Activated CD4-positive, alpha-beta T cell treated with anti-CD3 and anti-CD28 coated beads for 4 hours (primary cell): ENCODE data around the gene NAT10.
"Not testable (repeated sequence)": the region's sequence is repeated elsewhere in the genome, so short reads cannot be mapped to it uniquely, and the experiment has no call there.

Experiments used
- DNase-seq, 2 donors: peaks; one replicate each; pipeline ENCODE4 v3.0.0-alpha.2; 2020

The NAT10 gene

DNA sequence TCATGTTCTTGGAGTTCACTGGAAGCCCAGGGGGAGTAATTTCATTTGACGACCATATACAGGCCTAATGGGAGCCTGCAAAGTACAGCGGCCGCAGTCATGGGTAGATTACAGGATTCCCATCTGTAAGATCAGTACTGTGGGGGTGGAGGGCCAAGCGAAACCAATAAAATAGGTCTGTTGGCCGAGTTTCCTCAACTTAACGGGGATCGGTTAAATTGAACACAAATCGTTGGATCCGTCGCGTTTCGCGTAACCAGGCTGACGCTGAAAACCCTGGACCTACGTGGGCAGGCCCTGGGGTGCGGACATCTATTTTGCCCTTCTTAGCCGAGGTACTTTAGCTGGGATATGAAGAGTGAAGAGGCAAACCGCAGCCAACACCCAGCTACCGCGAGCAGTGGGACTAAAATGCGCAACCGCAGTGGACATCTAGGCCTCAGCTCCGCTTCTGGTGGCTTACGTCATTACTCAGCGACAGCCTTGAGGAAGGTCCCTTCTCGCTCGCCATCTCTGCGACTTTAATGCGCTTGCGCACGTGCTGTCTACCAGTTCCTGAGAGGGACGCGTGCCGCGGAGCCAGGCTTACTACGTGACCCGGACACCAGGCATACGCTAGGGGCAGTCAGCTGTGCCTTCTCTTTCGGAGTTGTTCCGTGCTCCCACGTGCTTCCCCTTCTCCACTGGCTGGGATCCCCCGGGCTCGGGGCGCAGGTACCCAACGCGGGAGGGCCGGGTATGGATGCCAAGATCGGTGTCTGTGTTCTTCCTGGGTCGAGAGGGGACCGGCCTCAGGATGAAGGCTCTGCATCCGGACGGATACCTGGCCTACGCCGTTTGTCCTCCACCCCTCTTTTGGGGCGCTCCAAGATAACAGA lies at the start of gene NAT10:
TSS of gene NAT10 (plus strand) at position 551 of the 878 bp plus-strand sequence. CDS start 2,597 bp downstream, outside the sequence.
- DNase-seq = peak; percentile 96 to 98

- DNase-seq = no peak
These were observed 48.8 kb upstream of the NAT10 start for GRCh38 chr11:34056672-34057071.

DNA sequence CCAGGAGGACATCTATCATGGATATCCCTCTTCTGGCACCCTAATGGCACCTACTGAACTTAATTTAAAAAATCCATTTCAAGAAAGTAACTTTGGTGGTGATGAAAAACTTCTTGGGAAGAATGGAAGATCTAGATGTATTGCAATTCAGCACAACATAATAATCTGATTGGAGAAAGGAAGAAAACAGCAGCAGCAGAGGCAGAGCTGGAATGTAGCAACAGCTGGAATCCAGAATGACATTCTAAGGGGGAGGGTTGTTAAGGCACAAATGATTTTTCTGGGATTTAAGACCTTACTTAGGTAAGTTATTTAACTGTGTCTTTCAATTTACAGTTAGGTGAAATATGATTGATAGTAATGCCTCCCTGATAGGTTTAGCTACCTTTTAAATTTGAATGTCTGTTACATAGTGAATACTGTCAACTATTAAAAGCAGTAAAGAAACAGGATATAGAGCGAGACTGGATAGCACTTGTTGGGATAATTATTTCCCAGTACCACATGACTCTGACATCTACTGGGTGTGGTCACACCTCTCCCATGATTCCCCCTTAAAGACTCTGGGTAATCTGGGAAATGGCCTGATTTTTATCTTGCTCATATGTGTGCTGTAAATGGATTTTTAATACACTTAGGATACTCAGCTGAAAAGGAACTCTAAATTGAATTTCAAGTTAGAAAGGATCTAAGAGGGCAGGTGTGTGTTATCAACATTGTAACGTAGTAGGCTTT lies 42.2 kb upstream of the NAT10 start:
- no peak for DNase-seq

GRCh38 chr11:34064291-34064690 lies 41.1 kb upstream of the NAT10 start:
- no peak for DNase-seq

DNA sequence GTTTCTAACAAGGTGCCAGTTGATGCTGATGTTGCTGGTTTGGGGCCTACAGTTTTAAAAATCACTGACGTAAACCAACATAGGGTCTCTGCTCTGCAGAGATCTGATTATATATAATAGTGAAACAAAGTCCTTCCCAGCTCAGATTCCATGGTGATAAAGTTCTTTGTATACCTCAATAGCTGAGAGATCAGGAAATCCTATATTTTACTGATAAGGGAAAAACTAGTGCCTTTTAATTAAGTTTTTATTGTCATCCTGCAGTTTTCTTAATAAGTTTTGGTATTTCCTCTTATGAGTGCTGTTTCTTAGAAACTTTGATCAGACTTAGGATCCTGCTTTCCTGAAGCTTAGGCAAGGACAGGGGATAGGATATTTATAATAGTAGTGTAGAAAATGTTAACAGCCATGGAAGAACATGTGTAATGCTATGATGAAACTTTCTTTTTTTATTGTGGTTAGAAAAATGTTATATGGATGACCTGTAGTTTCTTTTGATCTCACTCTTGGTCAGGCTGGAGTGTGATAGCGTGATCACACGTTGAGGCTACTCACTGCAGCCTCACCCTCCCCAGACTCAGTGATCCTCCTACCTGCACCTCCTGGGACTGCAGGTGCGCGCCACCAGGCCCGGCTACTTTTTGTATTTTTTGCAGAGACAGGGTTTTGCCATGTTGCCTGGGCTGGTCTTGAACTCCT lies 39.8 kb upstream of the NAT10 start:
- DNase-seq = no peak

DNA sequence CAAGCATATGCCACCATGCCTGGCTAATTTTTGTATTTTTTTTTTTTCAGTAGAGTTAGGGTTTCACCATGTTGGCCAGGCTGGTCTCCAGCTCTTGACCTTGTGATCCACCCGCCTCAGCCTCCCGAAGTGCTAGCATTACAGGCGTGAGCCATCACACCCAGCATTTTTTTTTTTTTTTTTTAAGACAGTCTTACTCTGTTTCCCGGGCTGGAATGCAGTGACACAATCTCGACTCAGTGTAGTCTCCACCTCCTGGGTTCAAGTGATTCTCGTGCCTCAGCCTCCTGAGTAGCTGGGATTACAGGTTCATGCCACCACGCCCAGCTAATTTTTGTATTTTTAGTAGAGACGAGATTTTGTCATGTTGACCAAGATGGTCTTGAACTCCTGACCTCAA lies 38.7 kb upstream of the NAT10 start:
- DNase-seq = not testable (repeated sequence)

DNA sequence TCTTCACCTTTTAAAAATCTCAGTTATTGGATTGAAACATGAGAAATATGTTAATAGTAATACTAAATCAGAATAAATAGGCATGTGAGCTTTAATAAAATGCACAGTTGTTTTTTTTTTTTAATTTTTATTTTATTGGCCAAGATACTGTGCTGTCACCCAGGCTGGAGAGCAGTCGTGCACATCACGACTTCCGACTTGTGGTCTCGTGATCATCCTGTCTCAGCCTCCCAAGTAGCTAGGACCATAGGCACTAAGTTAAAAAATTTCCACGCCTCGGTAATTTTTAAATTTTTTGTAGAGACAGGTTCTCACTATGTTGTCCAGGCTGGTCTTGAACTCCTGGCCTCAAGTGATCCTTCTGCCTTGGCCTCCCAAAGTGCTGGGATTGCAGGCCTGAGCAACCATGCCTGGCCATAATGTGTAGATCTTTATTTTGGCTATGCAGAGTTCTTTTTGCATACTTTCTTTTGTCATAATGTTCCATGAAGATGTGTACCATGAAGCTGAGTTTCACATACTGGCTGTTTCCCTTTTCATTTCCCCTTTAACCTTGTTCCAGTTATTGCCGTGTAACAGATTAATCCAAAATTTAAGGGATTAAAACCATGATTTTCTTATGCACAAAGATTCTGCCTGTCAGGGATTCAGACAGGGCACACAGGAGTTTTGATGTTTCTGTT lies 37.9 kb upstream of the NAT10 start:
- no peak for DNase-seq

DNA sequence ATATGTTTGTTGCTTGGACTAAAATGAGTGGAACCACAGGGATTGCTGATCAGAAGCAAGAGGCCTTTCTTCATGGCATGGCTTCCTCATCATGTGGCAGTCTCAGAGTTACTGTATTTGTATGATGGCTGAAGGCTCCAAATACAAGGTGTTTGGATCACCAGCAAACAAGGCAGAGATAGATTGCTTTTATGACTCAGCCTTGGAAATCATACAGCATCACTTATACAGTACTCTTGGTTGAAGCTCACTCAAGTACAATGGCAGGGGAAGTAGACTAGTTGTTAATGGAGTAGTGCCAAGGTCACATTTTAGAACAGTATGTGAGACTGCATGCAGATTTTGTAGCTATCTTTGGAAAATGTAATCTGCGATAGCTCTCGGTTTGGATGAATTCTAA lies 37.3 kb upstream of the NAT10 start:
- DNase-seq = no peak

DNA sequence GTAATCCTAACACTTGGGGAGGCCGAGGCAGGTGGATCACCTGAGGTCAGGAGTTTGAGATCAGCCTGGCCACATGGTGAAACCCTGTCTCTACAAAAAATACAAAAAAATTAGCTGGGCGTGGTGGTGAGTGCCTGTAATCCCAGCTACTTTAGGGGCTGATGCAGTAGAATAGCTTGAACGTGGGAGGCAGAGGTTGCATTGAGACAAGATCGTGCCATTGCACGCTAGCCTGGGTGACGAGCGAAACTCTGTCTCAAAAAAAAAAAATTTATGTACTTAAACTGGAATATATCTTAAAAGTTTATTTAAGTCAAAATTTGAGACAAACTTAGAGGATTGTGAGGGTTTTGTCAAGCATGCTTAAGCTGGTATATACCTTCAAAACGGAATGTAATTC lies 34.1 kb upstream of the NAT10 start:
- DNase-seq = not testable (repeated sequence)

GRCh38 chr11:34072041-34072440 lies 33.4 kb upstream of the NAT10 start:
- no peak for DNase-seq

DNA sequence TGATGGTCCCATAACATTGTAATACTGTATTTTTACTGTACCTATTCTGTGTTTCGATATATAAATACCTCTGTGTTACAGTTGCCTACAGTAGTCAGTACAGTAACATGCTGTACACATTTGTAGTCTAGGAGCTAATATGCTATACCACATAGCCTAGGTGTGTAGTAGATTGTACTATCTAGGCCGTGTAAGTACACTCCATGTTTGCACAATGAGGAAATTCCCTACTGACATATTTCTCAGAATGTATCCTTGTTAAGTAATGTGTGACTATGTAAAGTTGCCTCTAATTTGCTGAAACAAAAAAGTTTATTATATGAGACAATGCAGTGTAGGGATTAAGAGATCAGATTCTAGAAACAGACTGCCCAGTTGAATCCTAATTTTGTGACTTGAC lies 32.6 kb upstream of the NAT10 start:
- no peak for DNase-seq

GRCh38 chr11:34074391-34074790 lies 31.0 kb upstream of the NAT10 start:
- no peak for DNase-seq

- DNase-seq = no peak
These were observed 30.1 kb upstream of the NAT10 start for GRCh38 chr11:34075178-34075820.

GRCh38 chr11:34080609-34081008 lies 24.8 kb upstream of the NAT10 start:
- DNase-seq = no peak

GRCh38 chr11:34084637-34085036 lies 20.8 kb upstream of the NAT10 start:
- no peak for DNase-seq

- no peak for DNase-seq
These were observed 18.7 kb upstream of the NAT10 start for GRCh38 chr11:34086554-34087283.

GRCh38 chr11:34091825-34092224 lies 13.6 kb upstream of the NAT10 start:
- no peak for DNase-seq

DNA sequence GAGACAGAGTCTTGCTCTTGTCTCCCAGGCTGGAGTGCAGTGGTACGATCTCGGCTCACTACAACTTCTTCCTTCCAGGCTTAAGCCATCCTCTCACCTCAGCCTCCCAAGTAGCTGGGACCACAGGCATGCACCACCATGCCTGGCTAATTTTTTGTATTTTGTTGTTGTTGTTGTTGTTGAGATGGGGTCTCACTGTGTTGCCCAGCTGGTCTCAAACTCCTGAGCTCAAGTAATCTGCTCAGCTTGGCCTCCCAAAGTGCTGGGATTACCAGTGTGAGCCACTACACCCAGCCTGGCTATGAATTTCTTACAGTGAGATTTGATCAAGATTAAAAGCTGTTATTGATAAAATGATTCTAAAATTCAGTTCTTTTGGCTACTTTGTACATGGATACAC lies 10.5 kb upstream of the NAT10 start:
- not testable (repeated sequence) for DNase-seq

DNA sequence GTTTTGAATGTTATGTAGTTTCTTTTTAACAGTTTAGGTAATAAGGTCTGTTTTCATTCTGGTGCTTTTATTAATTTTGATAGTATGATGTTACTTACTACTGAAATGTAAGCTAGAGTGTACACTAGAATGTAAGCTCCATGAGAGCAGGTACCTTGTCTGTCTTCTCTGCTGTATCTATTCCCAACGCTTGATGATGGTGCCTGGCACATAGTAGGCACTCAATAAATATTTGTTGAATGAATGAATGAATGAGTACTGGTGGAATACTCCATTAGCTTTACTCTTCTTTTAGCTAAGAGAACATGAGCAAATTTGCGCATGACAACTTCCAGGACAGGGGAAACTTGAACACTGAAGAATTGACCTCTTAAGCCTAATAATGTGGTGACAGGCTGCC lies 6.6 kb upstream of the NAT10 start:
- no peak for DNase-seq

DNA sequence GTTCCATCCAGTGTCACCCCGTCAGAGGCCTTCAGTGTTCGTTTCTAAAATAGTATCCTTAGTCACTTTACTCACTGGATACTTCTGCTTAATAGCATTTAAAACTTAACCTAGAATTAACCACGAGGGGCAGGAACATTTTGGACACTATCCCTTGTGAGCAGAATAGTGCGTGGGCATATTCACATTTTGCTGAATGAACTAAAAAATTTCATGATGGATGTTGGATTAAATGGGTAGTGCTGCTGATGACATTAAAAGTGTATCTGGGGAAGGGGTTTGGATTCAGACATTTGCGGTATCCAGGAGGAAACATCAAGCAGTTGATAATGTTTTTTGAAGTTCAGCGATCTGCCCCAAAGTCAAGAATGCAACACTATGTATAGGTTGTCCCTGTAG lies 750 bp upstream of the NAT10 start:
- DNase-seq = no peak

- DNase-seq = no peak
These were observed 602 bp downstream of the NAT10 start for GRCh38 chr11:34105957-34106504.
